Embryonic facial prominence (tissue), 1 donor: Measurements from ENCODE around the gene PHLPP2.
"Not testable (repeated sequence)": the region's sequence is repeated elsewhere in the genome, so short reads cannot be mapped to it uniquely, and the experiment has no call there.

Source experiments
- DNase-seq: peaks from one replicate; pipeline ENCODE4 v3.0.0-alpha.2; 2016; ENCODE audit errors: extremely low spot score

Gene PHLPP2

GRCh38 chr16:71625113-71625850, 99.2 kb downstream of the PHLPP2 start:
- no peak for DNase-seq

- no peak for DNase-seq
Observed at GRCh38 chr16:71623597-71623996, 100.9 kb downstream of the PHLPP2 start.

GRCh38 chr16:71622088-71622487, 102.4 kb downstream of the PHLPP2 start:
- DNase-seq = no peak

GRCh38 chr16:71618429-71618828, 106.1 kb downstream of the PHLPP2 start:
- DNase-seq = no peak

- DNase-seq = not testable (repeated sequence)
Observed at GRCh38 chr16:71614956-71615355, 109.5 kb downstream of the PHLPP2 start.

- peak; percentile 20 for DNase-seq
Observed at GRCh38 chr16:71610936-71611871, 113.3 kb downstream of the PHLPP2 start.

- DNase-seq = no peak
Observed at GRCh38 chr16:71610447-71610846, 114.1 kb downstream of the PHLPP2 start.

GRCh38 chr16:71609066-71609465, 115.4 kb downstream of the PHLPP2 start:
- DNase-seq = no peak

- DNase-seq = no peak
Observed at GRCh38 chr16:71600822-71601221, 123.7 kb downstream of the PHLPP2 start.

GRCh38 chr16:71598426-71598825, 126.1 kb downstream of the PHLPP2 start:
- not testable (repeated sequence) for DNase-seq

GRCh38 chr16:71595340-71595826, 129.1 kb downstream of the PHLPP2 start:
- DNase-seq = not testable (repeated sequence)
